Activated CD8-positive, alpha-beta T cell treated with anti-CD3 and anti-CD28 coated beads for 36 hours (primary cell): ENCODE measurements around the gene DOK5. TPM values are rescaled to one million over a fixed set of nuclear protein-coding genes. Genes with fewer than 3 reads are reported as not detected.

ENCODE experiments used
- ATAC-seq: fragments of 200-7000 bp; cut with Tn5 transposase; one replicate; pipeline ENCODE4 v1.10.0; 2021; ENCODE audit warnings: mild to moderate bottlenecking, moderate library complexity
- CTCF ChIA-PET: fragments of 350-600 bp; sonication (Branson Sonifier 250); formaldehyde crosslinking; loops from one replicate; lab custom pipeline; 2021; ENCODE audit warnings: antibody characterized with exemption; lab: Charles Lee
- POLR2A ChIA-PET: fragments of 350-600 bp; sonication (Branson Sonifier 250); formaldehyde crosslinking; loops from one replicate; lab custom pipeline; 2021; ENCODE audit warnings: antibody characterized with exemption; lab: Charles Lee
- DNase-seq: peaks from one replicate; pipeline ENCODE4 v3.0.0-alpha.2; 2020
- H3K27ac Mint-ChIP-seq: one replicate; pipeline ENCODE4 v1.8.0; 2021; ENCODE audit warnings: mild to moderate bottlenecking, mixed read lengths
- H3K27me3 Mint-ChIP-seq: one replicate; pipeline ENCODE4 v1.8.0; 2021; ENCODE audit warnings: mixed read lengths
- H3K36me3 Mint-ChIP-seq: one replicate; pipeline ENCODE4 v1.8.0; 2021; ENCODE audit warnings: low read depth, mixed read lengths
- H3K4me1 Mint-ChIP-seq: one replicate; pipeline ENCODE4 v1.8.0; 2021; ENCODE audit warnings: low read depth, mixed read lengths
- H3K4me3 Mint-ChIP-seq: one replicate; pipeline ENCODE4 v1.8.0; 2021; ENCODE audit warnings: mild to moderate bottlenecking, moderate library complexity, mixed read lengths
- H3K9me3 Mint-ChIP-seq: one replicate; pipeline ENCODE4 v1.8.0; 2021; ENCODE audit warnings: mixed read lengths
- intact Hi-C: fragments of 100-400 bp; cut with micrococcal nuclease; formaldehyde crosslinking; loops from one replicate; pipeline ENCODE4 v1.10.0; 2022
- total RNA-seq, 2 experiments: library from RNA; stranded (reverse); gene quantifications; one replicate each; pipeline ENCODE4 v1.2.3, GENCODE V29; 2021
- TF ChIP-seq, protein P1 (sequence below): fragments of 200-600 bp; IDR thresholded peaks from one replicate; pipeline ENCODE4 v1.8.0; 2022; ENCODE audit warnings: antibody characterized with exemption, mild to moderate bottlenecking

Gene DOK5
- total RNA-seq, 2 experiments from 2014 or later: 1.3 to 1.4 TPM

DNA sequence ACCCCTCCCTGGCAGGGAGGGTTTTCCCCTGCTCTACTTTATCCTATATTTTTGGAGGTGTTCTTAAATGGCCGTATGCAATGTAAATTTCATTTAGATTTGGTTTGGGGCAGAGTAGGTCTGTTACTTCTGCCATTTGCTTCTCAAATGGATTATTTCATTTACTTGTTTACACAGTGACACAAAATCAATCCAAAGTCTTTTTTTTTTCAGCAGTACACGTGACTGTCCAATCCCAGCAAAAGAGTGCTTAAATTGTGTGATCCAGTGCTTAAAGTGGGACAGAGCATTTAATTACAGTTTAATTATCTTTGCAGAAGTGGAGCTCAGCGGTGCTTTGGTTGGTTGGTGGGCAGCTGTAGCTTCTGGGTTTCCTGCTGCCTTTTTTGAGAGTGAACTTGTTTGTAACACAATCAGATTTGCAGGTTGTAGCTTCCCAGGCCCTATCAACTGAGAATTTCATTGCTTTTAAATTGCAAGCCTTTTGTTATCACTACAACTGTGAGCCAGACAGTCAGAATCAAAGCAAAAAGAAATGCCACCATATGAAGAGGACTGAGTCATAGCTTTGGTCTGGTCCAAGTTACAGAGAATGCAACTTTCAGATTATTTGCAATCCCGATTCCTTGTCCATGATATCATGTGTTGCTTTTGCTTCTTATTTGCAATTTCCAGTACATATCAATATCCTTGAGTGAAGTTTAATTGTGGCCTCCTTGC lies 216.9 kb downstream of the DOK5 start:
- H3K36me3 Mint-ChIP-seq: no peaks in the 10 kb centered on the region

DNA sequence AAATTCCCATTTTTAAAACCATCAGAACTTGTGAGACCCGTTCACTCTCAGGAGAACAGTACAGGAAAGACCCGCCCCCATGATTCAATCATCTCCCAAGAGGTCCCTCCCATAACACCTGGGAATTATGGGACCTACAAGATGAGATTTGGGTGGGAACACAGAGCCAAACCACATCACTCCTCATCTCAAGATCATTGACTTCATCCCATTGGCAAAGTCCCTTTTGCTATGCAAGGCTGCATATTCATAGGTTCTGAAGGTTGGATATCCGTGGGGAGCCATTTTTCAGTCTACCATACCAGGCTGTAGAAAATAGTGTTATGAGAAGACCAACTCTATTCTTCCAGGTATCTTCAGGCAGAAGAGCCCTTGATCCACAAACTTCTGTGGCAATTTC lies 219.1 kb downstream of the DOK5 start:
- TF ChIP-seq, protein P1, sequence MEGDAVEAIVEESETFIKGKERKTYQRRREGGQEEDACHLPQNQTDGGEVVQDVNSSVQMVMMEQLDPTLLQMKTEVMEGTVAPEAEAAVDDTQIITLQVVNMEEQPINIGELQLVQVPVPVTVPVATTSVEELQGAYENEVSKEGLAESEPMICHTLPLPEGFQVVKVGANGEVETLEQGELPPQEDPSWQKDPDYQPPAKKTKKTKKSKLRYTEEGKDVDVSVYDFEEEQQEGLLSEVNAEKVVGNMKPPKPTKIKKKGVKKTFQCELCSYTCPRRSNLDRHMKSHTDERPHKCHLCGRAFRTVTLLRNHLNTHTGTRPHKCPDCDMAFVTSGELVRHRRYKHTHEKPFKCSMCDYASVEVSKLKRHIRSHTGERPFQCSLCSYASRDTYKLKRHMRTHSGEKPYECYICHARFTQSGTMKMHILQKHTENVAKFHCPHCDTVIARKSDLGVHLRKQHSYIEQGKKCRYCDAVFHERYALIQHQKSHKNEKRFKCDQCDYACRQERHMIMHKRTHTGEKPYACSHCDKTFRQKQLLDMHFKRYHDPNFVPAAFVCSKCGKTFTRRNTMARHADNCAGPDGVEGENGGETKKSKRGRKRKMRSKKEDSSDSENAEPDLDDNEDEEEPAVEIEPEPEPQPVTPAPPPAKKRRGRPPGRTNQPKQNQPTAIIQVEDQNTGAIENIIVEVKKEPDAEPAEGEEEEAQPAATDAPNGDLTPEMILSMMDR: no peak
- no peak for ATAC-seq
- Mint-ChIP-seq H3K36me3 (no peaks in the 10 kb centered on the region), H3K4me1 (no peaks in the 10 kb centered on the region), H3K27me3 (peaks cover 1% of the 10 kb centered on the region), H3K9me3 (no peaks in the 10 kb centered on the region), H3K4me3 (no peak overlapping the region), H3K27ac (no peak overlapping the region)
- CTCF ChIA-PET: no interaction called here
- intact Hi-C loops: no loop called here
- no peak for DNase-seq
- POLR2A ChIA-PET: no interaction called here

More for the DNA sequence above, 216.9 kb downstream of the DOK5 start:
- TF ChIP-seq, protein P1: no peak
- DNase-seq (no peak), ATAC-seq (no peak)
- H3K27ac Mint-ChIP-seq: no peak overlapping the region
- intact Hi-C loops: no loop called here
- peaks cover 1% of the 10 kb centered on the region for H3K27me3 Mint-ChIP-seq
- H3K9me3 Mint-ChIP-seq: no peaks in the 10 kb centered on the region
- POLR2A ChIA-PET: interaction anchor here (0.6 kb wide), 1 partner anchor 570 kb away, joined by 4 read pairs; no protein-coding TSS in a partner anchor
- no peaks in the 10 kb centered on the region for H3K4me1 Mint-ChIP-seq
- H3K4me3 Mint-ChIP-seq: no peak overlapping the region
- CTCF ChIA-PET: no interaction called here

DNA sequence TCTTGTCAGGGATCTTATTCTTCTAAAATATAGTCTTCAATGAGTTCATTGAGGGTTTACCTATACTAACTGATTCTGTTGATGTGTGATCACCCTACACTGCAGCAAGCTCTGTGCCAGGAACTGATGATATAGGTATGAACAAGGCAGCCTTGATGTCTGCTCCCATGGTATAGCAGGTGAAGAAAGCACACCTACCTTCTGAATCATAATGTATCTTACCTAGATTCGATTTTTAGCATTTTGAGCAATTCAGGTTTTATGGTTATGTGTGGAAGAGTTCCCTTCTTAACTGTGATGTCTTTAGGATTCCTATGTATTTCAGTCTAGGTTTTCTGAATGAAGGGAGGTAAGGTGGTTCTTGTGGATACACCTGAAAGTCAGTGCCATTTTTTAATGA lies 223.0 kb downstream of the DOK5 start:
- no peak overlapping the region for H3K27ac Mint-ChIP-seq
- intact Hi-C loops: no loop called here
- CTCF ChIA-PET: no interaction called here
- no peak overlapping the region for H3K4me3 Mint-ChIP-seq
- H3K27me3 Mint-ChIP-seq: peaks cover 2% of the 10 kb centered on the region
- TF ChIP-seq, protein P1: no peak
- no peaks in the 10 kb centered on the region for H3K36me3 Mint-ChIP-seq
- no peaks in the 10 kb centered on the region for H3K4me1 Mint-ChIP-seq
- POLR2A ChIA-PET: no interaction called here
- H3K9me3 Mint-ChIP-seq: no peaks in the 10 kb centered on the region
- ATAC-seq (no peak), DNase-seq (no peak)
